Measurements from ENCODE around the gene HP.

DNA sequence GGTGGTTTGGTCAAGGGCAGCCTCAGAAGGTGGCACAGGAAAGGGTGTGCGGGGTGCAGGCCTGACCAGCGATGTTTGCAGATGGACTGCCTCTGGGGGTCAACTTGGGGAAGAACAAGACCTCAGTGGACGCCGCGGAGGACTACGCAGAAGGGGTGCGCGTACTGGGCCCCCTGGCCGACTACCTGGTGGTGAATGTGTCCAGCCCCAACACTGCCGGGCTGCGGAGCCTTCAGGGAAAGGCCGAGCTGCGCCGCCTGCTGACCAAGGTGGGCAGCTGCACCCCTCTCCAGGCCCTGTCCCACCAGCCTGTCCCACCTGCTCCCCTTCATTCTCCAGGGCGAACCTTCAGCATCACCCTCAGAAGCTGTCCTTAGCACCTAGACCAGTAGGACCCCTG, 33.3 kb upstream of the HP start:
- TF ChIP-seq, protein P1, sequence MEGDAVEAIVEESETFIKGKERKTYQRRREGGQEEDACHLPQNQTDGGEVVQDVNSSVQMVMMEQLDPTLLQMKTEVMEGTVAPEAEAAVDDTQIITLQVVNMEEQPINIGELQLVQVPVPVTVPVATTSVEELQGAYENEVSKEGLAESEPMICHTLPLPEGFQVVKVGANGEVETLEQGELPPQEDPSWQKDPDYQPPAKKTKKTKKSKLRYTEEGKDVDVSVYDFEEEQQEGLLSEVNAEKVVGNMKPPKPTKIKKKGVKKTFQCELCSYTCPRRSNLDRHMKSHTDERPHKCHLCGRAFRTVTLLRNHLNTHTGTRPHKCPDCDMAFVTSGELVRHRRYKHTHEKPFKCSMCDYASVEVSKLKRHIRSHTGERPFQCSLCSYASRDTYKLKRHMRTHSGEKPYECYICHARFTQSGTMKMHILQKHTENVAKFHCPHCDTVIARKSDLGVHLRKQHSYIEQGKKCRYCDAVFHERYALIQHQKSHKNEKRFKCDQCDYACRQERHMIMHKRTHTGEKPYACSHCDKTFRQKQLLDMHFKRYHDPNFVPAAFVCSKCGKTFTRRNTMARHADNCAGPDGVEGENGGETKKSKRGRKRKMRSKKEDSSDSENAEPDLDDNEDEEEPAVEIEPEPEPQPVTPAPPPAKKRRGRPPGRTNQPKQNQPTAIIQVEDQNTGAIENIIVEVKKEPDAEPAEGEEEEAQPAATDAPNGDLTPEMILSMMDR (IDR thresholded peaks at IDR 0.05) = no peak
- TF ChIP-seq POLR2A (IDR thresholded peaks at IDR 0.05) (no peak), EP300 (IDR thresholded peaks at IDR 0.05; ENCODE audit: low read depth) (no peak), POLR2AphosphoS5 (IDR thresholded peaks at IDR 0.05) (no peak)
